Measurements from ENCODE around the gene PCSK5.

The PCSK5 gene

DNA sequence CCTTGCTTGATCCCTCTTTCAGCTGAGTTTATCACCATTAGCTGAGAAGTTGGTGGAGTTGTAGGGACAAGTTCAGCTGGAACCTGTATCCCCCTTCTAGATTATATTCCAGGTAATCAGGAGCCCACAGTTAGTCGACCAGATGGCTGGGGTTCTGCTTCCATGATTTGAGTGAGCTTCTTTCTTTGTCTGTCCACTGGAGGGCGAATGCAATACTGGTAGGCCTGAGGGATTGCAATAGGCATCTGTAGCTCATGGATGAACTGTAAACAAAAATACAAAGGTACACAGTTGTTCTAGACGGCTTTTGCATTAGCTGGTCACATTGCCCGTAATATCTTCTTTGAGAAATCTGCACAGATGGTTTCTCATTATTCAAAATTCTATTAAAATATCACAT lies 88.9 kb downstream of the PCSK5 start:
- Mint-ChIP-seq H3K4me3 (no peak overlapping the region), H3K4me1 (ENCODE audit: low read depth) (peaks cover 9% of the 10 kb centered on the region), H3K27me3 (ENCODE audit: low read depth) (no peaks in the 10 kb centered on the region), H3K27ac (no peak overlapping the region), H3K9me3 (no peaks in the 10 kb centered on the region), H3K36me3 (ENCODE audit: low read depth) (peaks cover 5% of the 10 kb centered on the region)

GRCh38 chr9:75983319-75984045 lies 93.0 kb downstream of the PCSK5 start:
- no peaks in the 10 kb centered on the region for H3K27me3 Mint-ChIP-seq (ENCODE audit: low read depth)
- peaks cover 14% of the 10 kb centered on the region for H3K36me3 Mint-ChIP-seq (ENCODE audit: low read depth)
- no peak overlapping the region for H3K4me3 Mint-ChIP-seq
- H3K9me3 Mint-ChIP-seq: no peaks in the 10 kb centered on the region
- H3K4me1 Mint-ChIP-seq (ENCODE audit: low read depth): peaks cover 3% of the 10 kb centered on the region
- no peak overlapping the region for H3K27ac Mint-ChIP-seq

GRCh38 chr9:75985515-75985914 lies 95.0 kb downstream of the PCSK5 start:
- Mint-ChIP-seq H3K9me3 (no peaks in the 10 kb centered on the region), H3K4me1 (ENCODE audit: low read depth) (no peaks in the 10 kb centered on the region), H3K27me3 (ENCODE audit: low read depth) (no peaks in the 10 kb centered on the region), H3K27ac (no peak overlapping the region), H3K36me3 (ENCODE audit: low read depth) (peaks cover 13% of the 10 kb centered on the region), H3K4me3 (no peak overlapping the region)

DNA sequence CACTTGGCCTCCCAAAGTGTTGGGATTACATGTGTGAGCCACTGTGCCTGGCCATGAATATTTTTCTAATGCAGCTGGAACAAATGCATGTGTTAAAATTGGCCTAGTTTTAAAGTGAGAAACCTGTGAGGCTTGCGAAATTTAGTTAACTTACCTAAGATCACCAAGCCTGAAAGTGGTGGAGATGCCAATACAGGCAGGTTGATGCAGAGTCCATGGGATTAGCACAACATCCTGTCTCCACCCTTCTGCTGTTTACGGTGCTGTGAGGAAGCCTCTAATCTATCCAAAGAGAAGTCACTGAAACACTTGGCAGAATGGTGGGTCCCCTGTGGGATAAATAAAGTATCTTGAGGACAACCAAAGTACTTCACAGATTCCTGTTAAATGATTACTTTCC lies 98.2 kb downstream of the PCSK5 start:
- Mint-ChIP-seq H3K27me3 (ENCODE audit: low read depth) (no peaks in the 10 kb centered on the region), H3K4me1 (ENCODE audit: low read depth) (no peaks in the 10 kb centered on the region), H3K9me3 (no peaks in the 10 kb centered on the region), H3K36me3 (ENCODE audit: low read depth) (peaks cover 15% of the 10 kb centered on the region), H3K4me3 (no peak overlapping the region), H3K27ac (no peak overlapping the region)

GRCh38 chr9:75990156-75990555 lies 99.7 kb downstream of the PCSK5 start:
- H3K9me3 Mint-ChIP-seq: no peaks in the 10 kb centered on the region
- peaks cover 21% of the 10 kb centered on the region for H3K36me3 Mint-ChIP-seq (ENCODE audit: low read depth)
- no peaks in the 10 kb centered on the region for H3K27me3 Mint-ChIP-seq (ENCODE audit: low read depth)
- no peak overlapping the region for H3K27ac Mint-ChIP-seq
- peaks cover 5% of the 10 kb centered on the region for H3K4me1 Mint-ChIP-seq (ENCODE audit: low read depth)
- H3K4me3 Mint-ChIP-seq: no peak overlapping the region

GRCh38 chr9:75990576-75991304 lies 100.3 kb downstream of the PCSK5 start:
- no peaks in the 10 kb centered on the region for H3K27me3 Mint-ChIP-seq (ENCODE audit: low read depth)
- no peak overlapping the region for H3K4me3 Mint-ChIP-seq
- peaks cover 5% of the 10 kb centered on the region for H3K4me1 Mint-ChIP-seq (ENCODE audit: low read depth)
- H3K27ac Mint-ChIP-seq: no peak overlapping the region
- no peaks in the 10 kb centered on the region for H3K9me3 Mint-ChIP-seq
- H3K36me3 Mint-ChIP-seq (ENCODE audit: low read depth): peaks cover 21% of the 10 kb centered on the region

DNA sequence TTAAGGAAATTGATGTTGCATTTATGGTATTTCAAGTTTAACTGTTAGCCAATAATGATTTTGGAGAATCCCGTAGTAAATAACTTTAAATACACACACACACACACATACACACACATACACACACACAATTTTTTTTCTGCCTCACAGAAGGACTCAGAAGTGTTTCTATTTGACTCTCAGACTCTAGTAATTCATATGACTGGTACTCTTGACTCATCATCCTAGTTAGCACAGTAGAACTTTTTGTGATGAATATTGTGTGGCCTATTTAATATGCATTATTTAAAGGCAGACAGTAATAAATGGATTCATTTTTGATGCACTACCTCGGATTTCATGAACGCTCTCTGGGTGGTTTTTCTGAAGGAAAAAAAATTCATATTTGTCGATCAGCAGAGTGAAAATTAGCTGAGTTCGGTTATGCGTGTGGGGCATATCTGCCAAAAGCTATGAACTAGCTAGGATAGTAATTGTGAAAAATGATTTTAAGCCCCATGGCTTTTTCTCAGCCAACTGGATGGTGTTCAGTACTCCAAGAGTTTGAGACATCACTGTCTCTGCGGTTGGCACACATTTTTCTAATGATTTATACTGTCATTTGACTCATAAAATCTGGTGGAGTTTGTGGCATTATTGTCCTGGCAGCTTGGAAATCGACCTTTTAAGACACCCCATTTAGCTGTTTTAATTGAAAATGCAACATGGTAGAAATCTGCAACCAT lies 102.2 kb downstream of the PCSK5 start:
- no peaks in the 10 kb centered on the region for H3K27me3 Mint-ChIP-seq (ENCODE audit: low read depth)
- no peak overlapping the region for H3K4me3 Mint-ChIP-seq
- peaks cover 11% of the 10 kb centered on the region for H3K4me1 Mint-ChIP-seq (ENCODE audit: low read depth)
- no peak overlapping the region for H3K27ac Mint-ChIP-seq
- peaks cover 10% of the 10 kb centered on the region for H3K36me3 Mint-ChIP-seq (ENCODE audit: low read depth)
- no peaks in the 10 kb centered on the region for H3K9me3 Mint-ChIP-seq

GRCh38 chr9:75993434-75993833 lies 103.0 kb downstream of the PCSK5 start:
- no peaks in the 10 kb centered on the region for H3K9me3 Mint-ChIP-seq
- no peaks in the 10 kb centered on the region for H3K27me3 Mint-ChIP-seq (ENCODE audit: low read depth)
- no peak overlapping the region for H3K27ac Mint-ChIP-seq
- H3K4me1 Mint-ChIP-seq (ENCODE audit: low read depth): peaks cover 11% of the 10 kb centered on the region
- H3K36me3 Mint-ChIP-seq (ENCODE audit: low read depth): peaks cover 10% of the 10 kb centered on the region
- no peak overlapping the region for H3K4me3 Mint-ChIP-seq

- peaks cover 7% of the 10 kb centered on the region for H3K36me3 Mint-ChIP-seq (ENCODE audit: low read depth)
- H3K9me3 Mint-ChIP-seq: no peaks in the 10 kb centered on the region
- H3K27ac Mint-ChIP-seq: no peak overlapping the region
- H3K4me1 Mint-ChIP-seq (ENCODE audit: low read depth): peaks cover 11% of the 10 kb centered on the region
- no peaks in the 10 kb centered on the region for H3K27me3 Mint-ChIP-seq (ENCODE audit: low read depth)
- no peak overlapping the region for H3K4me3 Mint-ChIP-seq
Observed at GRCh38 chr9:75995066-75995465, 104.6 kb downstream of the PCSK5 start.

GRCh38 chr9:75996726-75997125 lies 106.3 kb downstream of the PCSK5 start:
- Mint-ChIP-seq H3K9me3 (no peaks in the 10 kb centered on the region), H3K27ac (no peak overlapping the region), H3K4me3 (no peak overlapping the region), H3K4me1 (ENCODE audit: low read depth) (peaks cover 11% of the 10 kb centered on the region), H3K36me3 (ENCODE audit: low read depth) (peaks cover 7% of the 10 kb centered on the region), H3K27me3 (ENCODE audit: low read depth) (no peaks in the 10 kb centered on the region)

DNA sequence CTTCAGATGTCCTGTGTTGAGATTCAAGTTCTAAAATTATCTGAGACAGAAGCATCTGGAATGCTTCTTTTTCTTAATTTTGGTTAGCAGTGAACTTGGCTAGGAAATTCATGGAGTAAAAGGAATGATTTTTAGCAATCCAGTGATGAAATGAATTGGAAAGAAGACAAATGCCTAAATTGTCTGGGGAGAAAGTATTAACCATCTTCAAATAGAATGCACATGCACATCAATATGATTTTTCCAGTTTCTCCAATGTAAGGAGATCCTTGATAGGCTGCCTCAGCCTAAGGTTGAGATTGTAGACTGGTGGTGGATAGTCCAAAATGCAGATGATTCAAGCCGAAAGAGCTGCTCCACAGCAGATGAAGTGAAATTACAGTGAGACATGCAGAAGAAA lies 106.7 kb downstream of the PCSK5 start:
- no peak overlapping the region for H3K4me3 Mint-ChIP-seq
- H3K9me3 Mint-ChIP-seq: no peaks in the 10 kb centered on the region
- H3K36me3 Mint-ChIP-seq (ENCODE audit: low read depth): peaks cover 7% of the 10 kb centered on the region
- H3K27me3 Mint-ChIP-seq (ENCODE audit: low read depth): no peaks in the 10 kb centered on the region
- H3K27ac Mint-ChIP-seq: no peak overlapping the region
- H3K4me1 Mint-ChIP-seq (ENCODE audit: low read depth): peaks cover 11% of the 10 kb centered on the region

- Mint-ChIP-seq H3K36me3 (ENCODE audit: low read depth) (peaks cover 6% of the 10 kb centered on the region), H3K27ac (no peak overlapping the region), H3K9me3 (no peaks in the 10 kb centered on the region), H3K27me3 (ENCODE audit: low read depth) (no peaks in the 10 kb centered on the region), H3K4me3 (no peak overlapping the region), H3K4me1 (ENCODE audit: low read depth) (peaks cover 16% of the 10 kb centered on the region)
Observed at GRCh38 chr9:75998096-75998780, 107.8 kb downstream of the PCSK5 start.

DNA sequence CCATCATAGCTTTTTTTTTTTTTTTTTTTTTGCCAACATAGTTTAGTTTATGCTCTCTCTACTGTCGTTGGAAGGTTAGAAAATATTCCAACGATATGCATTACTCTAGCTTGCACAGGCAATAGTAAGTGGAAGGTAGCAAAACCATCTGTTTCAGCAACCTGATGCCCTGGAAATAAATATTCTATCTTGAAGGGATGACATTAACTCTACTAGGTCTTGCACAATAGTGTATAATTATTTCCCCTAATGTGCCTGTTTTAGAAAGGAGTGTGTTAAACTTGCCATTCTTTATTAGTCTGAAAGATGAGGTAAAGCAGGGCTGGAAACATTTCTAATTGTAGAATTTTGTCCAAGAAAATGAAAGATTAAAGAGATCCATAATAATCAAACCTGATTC lies 111.0 kb downstream of the PCSK5 start:
- Mint-ChIP-seq H3K9me3 (no peaks in the 10 kb centered on the region), H3K4me1 (ENCODE audit: low read depth) (peaks cover 23% of the 10 kb centered on the region), H3K27me3 (ENCODE audit: low read depth) (no peaks in the 10 kb centered on the region), H3K36me3 (ENCODE audit: low read depth) (peaks cover 4% of the 10 kb centered on the region), H3K4me3 (no peak overlapping the region), H3K27ac (no peak overlapping the region)

- H3K36me3 Mint-ChIP-seq (ENCODE audit: low read depth): peaks cover 4% of the 10 kb centered on the region
- no peak overlapping the region for H3K27ac Mint-ChIP-seq
- no peak overlapping the region for H3K4me3 Mint-ChIP-seq
- peaks cover 20% of the 10 kb centered on the region for H3K4me1 Mint-ChIP-seq (ENCODE audit: low read depth)
- H3K27me3 Mint-ChIP-seq (ENCODE audit: low read depth): no peaks in the 10 kb centered on the region
- H3K9me3 Mint-ChIP-seq: no peaks in the 10 kb centered on the region
Observed at GRCh38 chr9:76003041-76003440, 112.6 kb downstream of the PCSK5 start.
